ENCODE measurements around the gene NUP210L. TPM values are rescaled to one million over a fixed set of nuclear protein-coding genes. Genes with fewer than 3 reads are reported as not detected.
A peak's percentile ranks its signal among the peaks of the same experiment; 100 is the strongest.

The NUP210L gene
- total RNA-seq, 1 donor from 2014 or later: 2.1 TPM

DNA sequence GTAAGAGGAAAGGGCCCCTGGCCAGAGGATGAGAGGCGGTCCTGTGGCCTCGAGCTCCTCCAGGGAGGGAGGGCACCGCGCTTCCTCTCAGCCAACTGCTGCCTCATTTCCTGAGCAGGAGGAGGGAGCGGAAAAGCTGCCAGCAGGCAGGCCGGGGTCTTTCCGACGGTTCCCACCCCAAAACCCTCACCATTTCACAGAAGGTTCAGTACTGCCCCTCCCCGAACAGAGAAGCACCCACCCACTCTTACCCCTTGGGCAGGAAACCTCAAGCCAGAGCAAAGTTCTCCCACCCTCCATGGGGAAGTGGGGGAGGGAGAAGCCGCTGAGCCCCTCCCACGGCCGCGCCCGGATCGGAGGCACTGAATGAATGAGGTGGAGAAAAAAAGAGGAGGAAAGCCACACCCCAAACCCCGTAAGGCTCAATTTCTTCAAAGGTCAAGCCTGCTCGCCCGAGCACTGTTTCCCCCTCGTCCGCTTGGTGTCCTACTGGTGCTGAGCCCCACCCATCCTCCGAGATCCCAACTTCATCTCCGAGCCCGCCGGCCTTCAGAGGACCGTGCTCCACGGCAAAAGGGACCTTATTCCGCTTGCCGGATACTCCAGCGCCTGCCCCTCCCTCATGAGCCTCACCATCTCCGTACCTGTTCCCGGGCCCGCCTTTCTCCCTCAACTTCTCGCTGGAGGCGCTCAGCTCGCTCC lies 27.6 kb upstream of the NUP210L start:
- Histone ChIP-seq H3K4me3 (peak overlapping the region; percentile 98), H3K36me3 (peaks cover 7% of the 10 kb centered on the region), H3K4me1 (peaks cover 45% of the 10 kb centered on the region), H3K9me3 (no peaks in the 10 kb centered on the region), H3K27me3 (no peaks in the 10 kb centered on the region), H3K27ac (peak overlapping the region; percentile 96)
- intact Hi-C loops (cut with DNase I): no loop called here
- ATAC-seq (peak; percentile 82), DNase-seq (peak; percentile 93)
- TF ChIP-seq, protein P1, sequence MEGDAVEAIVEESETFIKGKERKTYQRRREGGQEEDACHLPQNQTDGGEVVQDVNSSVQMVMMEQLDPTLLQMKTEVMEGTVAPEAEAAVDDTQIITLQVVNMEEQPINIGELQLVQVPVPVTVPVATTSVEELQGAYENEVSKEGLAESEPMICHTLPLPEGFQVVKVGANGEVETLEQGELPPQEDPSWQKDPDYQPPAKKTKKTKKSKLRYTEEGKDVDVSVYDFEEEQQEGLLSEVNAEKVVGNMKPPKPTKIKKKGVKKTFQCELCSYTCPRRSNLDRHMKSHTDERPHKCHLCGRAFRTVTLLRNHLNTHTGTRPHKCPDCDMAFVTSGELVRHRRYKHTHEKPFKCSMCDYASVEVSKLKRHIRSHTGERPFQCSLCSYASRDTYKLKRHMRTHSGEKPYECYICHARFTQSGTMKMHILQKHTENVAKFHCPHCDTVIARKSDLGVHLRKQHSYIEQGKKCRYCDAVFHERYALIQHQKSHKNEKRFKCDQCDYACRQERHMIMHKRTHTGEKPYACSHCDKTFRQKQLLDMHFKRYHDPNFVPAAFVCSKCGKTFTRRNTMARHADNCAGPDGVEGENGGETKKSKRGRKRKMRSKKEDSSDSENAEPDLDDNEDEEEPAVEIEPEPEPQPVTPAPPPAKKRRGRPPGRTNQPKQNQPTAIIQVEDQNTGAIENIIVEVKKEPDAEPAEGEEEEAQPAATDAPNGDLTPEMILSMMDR (IDR thresholded peaks at IDR 0.05): no peak

DNA sequence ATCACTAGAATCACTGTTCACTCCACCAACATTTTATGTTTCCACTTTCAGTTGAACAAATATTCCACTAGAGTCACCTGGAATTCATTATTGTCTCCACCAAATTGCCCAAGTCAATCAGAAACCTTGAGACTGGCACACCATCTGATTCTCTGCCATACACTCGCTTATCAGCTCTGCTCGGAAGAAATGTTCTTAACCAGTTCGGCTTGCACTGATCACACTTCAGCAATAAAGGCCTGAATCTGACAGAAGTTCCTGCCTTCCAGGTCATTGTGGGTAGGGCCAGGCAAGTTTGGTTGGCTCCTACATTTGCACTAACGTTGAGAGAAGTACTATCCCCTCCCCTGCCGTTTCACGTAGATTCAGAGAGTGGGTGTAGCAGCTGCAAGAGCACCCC lies 27.1 kb upstream of the NUP210L start:
- peaks cover 51% of the 10 kb centered on the region for H3K4me1 ChIP-seq
- no peaks in the 10 kb centered on the region for H3K27me3 ChIP-seq
- no peak for ATAC-seq
- TF ChIP-seq, protein P1 (IDR thresholded peaks at IDR 0.05): no peak
- peak overlapping the region; percentile 98 for H3K4me3 ChIP-seq
- intact Hi-C loops (cut with DNase I): no loop called here
- H3K27ac ChIP-seq: peak overlapping the region; percentile 96
- no peaks in the 10 kb centered on the region for H3K9me3 ChIP-seq
- no peak for DNase-seq
- H3K36me3 ChIP-seq: peaks cover 7% of the 10 kb centered on the region

DNA sequence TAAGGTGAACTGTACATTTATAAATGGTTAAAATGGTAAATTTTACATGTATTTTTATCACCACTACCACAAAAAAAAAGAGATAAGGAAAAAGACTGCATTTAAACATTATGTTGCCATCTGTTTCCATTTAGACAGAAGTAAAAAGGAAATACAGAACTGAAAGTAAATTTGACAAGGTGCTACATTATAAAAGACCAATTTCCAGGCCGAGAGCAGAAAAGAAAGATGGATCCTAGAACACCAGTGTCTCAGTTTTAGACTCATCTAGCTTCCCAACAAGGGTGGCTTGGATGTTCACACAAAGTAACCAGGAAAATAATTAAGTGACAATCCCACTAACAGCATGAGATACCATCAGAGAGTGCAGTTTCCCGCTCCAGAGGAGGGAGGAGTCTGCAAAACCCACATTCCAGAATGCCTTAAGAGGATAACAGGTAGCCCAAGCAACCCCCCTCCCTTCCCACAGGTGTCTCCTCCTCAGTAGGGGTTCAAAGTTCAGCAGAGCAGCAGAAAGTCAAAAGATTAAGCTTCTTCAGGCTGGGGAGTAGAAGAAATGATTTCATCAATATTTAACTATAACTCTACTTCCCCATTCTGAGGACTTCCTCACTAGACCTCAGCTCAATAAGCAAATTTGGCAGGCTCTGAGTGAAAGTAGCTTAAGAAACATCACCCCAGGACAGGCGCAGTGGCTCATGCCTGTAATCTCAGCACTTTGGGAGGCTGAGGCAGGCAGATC lies 25.2 kb upstream of the NUP210L start:
- TF ChIP-seq, protein P1 (IDR thresholded peaks at IDR 0.05): no peak
- H3K4me1 ChIP-seq: peaks cover 69% of the 10 kb centered on the region
- no peaks in the 10 kb centered on the region for H3K9me3 ChIP-seq
- H3K27ac ChIP-seq: peak overlapping the region; percentile 38
- no peaks in the 10 kb centered on the region for H3K27me3 ChIP-seq
- intact Hi-C loops (cut with DNase I): no loop called here
- peak overlapping the region; percentile 98 for H3K4me3 ChIP-seq
- H3K36me3 ChIP-seq: peaks cover 17% of the 10 kb centered on the region
- ATAC-seq (no peak), DNase-seq (no peak)

DNA sequence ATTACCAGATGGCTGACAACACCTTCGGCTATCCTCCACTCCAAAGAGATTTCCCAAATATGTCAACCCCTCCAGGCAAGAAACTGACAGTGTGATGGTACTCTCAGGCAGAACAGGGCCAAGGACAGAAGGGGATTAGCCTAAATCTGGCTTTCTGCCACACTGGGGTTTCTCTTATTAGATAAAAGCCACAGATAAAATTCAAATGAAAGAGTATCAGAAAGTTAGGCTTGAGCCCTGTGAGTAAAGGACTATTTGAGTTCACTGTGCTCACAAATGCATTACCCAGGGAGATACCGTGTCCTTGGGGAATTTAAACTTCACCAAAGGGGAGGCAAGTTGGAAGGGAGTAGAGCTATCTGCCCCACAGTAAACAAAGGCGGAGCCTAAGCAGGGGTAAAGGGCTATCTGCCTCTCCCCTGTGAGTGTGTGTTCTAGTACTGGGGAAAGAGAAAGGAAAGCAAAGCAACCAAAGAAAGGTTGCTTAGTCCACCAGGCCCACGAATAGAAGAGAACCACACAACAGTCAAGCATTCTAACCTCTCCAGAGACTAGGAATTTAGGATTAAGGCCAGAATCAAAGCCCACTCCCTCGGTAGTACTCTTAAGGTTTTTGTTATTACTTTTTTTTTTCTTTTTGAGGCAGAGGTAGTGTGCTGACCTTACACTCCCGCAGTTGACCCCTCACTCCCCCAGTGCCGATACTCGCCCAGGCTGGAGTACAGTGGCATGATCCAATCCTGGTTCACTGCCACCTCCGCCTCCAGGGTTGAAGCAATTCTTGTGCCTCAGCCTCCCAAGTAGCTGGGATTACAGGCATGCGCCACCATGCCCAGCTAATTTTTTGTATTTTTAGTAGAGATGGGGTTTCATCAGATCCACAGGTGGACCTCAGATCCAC lies 24.3 kb upstream of the NUP210L start:
- Histone ChIP-seq H3K4me1 (peaks cover 70% of the 10 kb centered on the region), H3K27ac (peak overlapping the region; percentile 38), H3K27me3 (no peaks in the 10 kb centered on the region), H3K36me3 (peaks cover 26% of the 10 kb centered on the region), H3K9me3 (no peaks in the 10 kb centered on the region), H3K4me3 (peak overlapping the region; percentile 98)
- DNase-seq: no peak
- intact Hi-C loops (cut with DNase I): no loop called here
- ATAC-seq: no peak
- TF ChIP-seq, protein P1 (IDR thresholded peaks at IDR 0.05): no peak

DNA sequence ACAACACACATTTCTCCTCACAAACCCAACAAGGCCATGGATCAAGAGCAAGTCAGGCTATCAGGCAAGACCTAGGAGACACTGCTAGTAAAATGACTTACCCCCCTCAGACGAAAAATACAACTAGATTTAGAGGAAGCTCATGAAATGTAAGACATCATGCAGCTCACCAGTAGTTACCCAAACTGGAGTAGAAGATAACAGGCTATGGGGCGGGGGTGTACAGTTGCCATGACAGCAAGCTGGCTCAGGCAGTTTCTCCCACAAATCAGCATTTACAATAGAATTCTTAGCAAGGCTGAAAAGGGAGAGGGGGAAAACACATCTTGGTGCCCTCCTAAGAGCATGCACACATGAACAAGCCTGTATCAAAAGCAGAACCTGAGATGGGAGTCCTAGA lies 23.1 kb upstream of the NUP210L start:
- TF ChIP-seq, protein P1 (IDR thresholded peaks at IDR 0.05): no peak
- Histone ChIP-seq H3K4me1 (peaks cover 70% of the 10 kb centered on the region), H3K36me3 (peaks cover 37% of the 10 kb centered on the region), H3K27me3 (no peaks in the 10 kb centered on the region), H3K27ac (no peak overlapping the region), H3K4me3 (no peak overlapping the region), H3K9me3 (no peaks in the 10 kb centered on the region)
- ATAC-seq (no peak), DNase-seq (no peak)
- intact Hi-C loops (cut with DNase I): no loop called here
